ENCODE data around the gene RTEL1.

RTEL1 gene

DNA sequence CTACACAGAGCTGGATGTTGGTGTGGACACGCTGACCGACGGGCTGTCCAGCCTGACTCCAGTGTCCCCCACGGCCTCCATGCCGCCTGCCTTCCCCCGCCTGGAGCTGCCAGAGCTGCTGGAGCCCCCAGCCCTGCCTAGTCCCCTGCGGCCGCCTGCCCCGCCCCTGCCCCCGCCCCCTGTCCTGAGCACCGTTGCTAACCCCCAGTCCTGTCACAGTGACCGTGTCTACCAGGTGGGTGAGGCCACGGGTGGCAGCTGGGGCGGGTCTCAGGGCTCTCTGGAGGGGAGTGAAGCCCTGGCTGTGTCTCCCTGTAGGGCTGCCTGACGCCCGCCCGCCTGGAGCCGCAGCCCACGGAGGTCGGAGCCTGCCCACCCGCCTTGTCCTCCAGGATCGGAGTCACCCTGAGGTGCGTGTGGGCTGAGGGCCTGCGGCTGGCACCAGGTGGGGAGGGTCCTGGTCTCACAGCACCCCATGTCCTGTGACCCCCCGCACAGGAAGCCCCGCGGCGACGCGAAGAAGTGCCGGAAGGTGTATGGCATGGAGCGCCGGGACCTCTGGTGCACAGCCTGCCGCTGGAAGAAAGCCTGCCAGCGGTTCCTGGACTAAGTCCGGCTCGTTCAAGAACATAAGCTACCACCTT, 84.4 kb downstream of the RTEL1 start:
- no peak for DNase-seq

GRCh38 chr20:63743210-63743970, 85.3 kb downstream of the RTEL1 start:
- DNase-seq, result no peak

DNA sequence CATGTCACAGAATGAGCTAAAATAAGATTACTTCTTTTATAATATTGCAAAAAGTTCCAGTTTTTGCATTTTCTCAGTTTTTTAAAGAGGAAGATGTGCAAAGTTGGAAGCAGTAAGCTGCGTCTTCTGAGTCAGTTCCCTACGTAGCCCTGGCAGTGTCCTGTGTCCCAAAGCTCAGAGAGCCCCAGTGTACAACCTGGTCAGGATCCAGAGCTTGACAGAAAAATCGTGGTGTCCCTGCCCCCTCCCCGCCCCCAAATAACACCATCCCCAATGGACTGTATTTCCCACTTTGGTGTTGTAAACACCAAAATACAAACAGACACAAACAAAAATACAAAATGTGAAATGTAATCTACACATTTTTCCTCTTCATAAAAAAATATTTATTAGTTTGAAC, 86.0 kb downstream of the RTEL1 start:
- no peak for DNase-seq

DNA sequence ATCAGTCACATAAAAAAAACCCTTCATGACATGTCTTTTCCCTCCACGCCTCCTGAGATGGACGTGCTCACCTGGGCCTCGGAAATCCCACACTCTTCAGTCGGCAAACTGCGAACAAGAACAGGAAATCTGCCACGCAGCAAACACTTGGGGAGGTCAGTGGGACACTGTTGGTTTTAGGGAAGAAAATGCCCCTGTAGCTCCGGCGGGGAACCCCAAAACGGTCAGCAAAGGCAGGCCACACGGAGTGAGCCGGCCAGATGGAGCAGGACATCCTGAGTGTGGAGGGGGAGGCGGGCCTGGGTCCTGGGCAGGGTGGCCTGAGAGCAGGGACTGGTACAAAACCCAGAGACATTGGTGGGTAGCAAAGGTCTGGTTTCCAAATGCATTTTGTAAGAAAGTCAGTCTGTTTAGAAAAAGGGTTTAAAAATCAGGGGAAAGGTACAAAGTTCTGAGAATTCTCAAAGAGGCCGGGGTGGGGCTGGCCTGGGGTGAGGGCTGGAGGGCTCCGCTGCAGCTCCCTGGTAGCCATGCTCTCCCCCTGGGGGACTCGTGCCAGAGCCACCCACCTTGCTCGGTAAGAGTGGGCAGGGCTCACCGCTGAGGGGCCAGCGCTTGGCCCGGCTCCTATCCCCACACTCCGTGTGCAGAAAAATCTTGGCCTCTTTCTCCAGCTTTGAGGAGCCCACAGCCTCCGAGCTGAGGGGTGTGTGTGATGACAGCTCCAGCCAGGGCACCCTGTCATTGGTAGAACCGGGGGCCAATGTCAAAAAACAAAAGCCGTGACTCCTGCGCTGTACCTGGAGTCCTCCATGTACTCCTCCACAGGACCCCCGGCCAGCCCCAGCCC, 86.7 kb downstream of the RTEL1 start:
- no peak for DNase-seq

DNA sequence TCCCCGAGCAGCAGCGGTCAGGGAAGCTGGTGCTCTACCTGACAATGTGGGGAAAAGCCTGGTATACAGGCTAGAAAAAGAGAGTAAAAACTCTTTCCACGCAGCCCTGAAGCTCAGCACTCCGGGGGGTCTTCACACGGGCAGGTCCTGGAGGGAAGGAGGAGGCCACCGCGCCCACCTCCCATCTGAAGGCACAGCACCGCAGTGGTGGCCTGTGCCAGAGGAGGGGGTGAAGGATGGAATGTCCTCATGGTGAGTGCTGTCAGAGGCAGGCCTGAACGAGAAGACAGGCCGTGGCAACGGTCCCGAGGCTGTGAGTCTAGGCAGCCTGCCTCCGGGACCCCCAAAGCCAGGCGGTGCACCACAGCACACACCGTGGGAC, 87.3 kb downstream of the RTEL1 start:
- DNase-seq, result no peak
